ENCODE measurements around the gene GPRIN2. TPM values are rescaled to one million over a fixed set of nuclear protein-coding genes. Genes with fewer than 3 reads are reported as not detected.

Gene GPRIN2
- total RNA-seq, 1 donor from 2014 or later: 0.53 TPM

- Histone ChIP-seq H3K4me3 (ENCODE audit: low read depth, low read length) (no peak overlapping the region), H3K27me3 (ENCODE audit: control insufficient read depth, insufficient read depth, low read length) (peaks cover 34% of the 10 kb centered on the region), H3K36me3 (ENCODE audit: control insufficient read depth, insufficient read depth, low read length) (no peaks in the 10 kb centered on the region)
- FAIRE-seq (no peak), DNase-seq (ENCODE audit: low read depth) (no peak)
- no peak for TF ChIP-seq CTCF (IDR thresholded peaks at IDR 0.05; ENCODE audit: insufficient read depth, low read length, severe bottlenecking)
These were observed 7.0 kb downstream of the GPRIN2 start for GRCh38 chr10:46549171-46550075.

GRCh38 chr10:46548498-46549090, 7.9 kb downstream of the GPRIN2 start:
- H3K4me3 ChIP-seq (ENCODE audit: low read depth, low read length): no peak overlapping the region
- DNase-seq (ENCODE audit: low read depth) (no peak), FAIRE-seq (no peak)
- peaks cover 29% of the 10 kb centered on the region for H3K27me3 ChIP-seq (ENCODE audit: control insufficient read depth, insufficient read depth, low read length)
- no peaks in the 10 kb centered on the region for H3K36me3 ChIP-seq (ENCODE audit: control insufficient read depth, insufficient read depth, low read length)
- TF ChIP-seq CTCF (IDR thresholded peaks at IDR 0.05; ENCODE audit: insufficient read depth, low read length, severe bottlenecking): no peak

- Histone ChIP-seq H3K4me3 (ENCODE audit: low read depth, low read length) (no peak overlapping the region), H3K27me3 (ENCODE audit: control insufficient read depth, insufficient read depth, low read length) (peaks cover 28% of the 10 kb centered on the region), H3K36me3 (ENCODE audit: control insufficient read depth, insufficient read depth, low read length) (no peaks in the 10 kb centered on the region)
- no peak for DNase-seq (ENCODE audit: low read depth)
- no peak for FAIRE-seq
- no peak for TF ChIP-seq CTCF (IDR thresholded peaks at IDR 0.05; ENCODE audit: insufficient read depth, low read length, severe bottlenecking)
These were observed 8.6 kb downstream of the GPRIN2 start for GRCh38 chr10:46547541-46548497.

- Histone ChIP-seq H3K36me3 (ENCODE audit: control insufficient read depth, insufficient read depth, low read length) (no peaks in the 10 kb centered on the region), H3K4me3 (ENCODE audit: low read depth, low read length) (no peak overlapping the region), H3K27me3 (ENCODE audit: control insufficient read depth, insufficient read depth, low read length) (peaks cover 28% of the 10 kb centered on the region)
- FAIRE-seq: no peak
- DNase-seq (ENCODE audit: low read depth): peak; percentile 68
- TF ChIP-seq CTCF (IDR thresholded peaks at IDR 0.05; ENCODE audit: insufficient read depth, low read length, severe bottlenecking): no peak
These were observed 9.6 kb downstream of the GPRIN2 start for GRCh38 chr10:46546591-46547540.
